ENCODE results near the gene ALKBH5.

The ALKBH5 gene

GRCh38 chr17:18245038-18245776 is 61.6 kb downstream of the ALKBH5 start:
- no peak for DNase-seq (ENCODE audit: low read depth in 2 of 2)

- no peak for DNase-seq (ENCODE audit: low read depth in 2 of 2)
These were observed 62.6 kb downstream of the ALKBH5 start for GRCh38 chr17:18246109-18246725.

- no peak for DNase-seq (ENCODE audit: low read depth in 2 of 2)
These were observed 63.4 kb downstream of the ALKBH5 start for GRCh38 chr17:18246880-18247612.

- DNase-seq (ENCODE audit: low read depth in 2 of 2) = no peak
These were observed 64.0 kb downstream of the ALKBH5 start for GRCh38 chr17:18247613-18248001.

GRCh38 chr17:18248300-18248731 is 64.7 kb downstream of the ALKBH5 start:
- peak in 1 of 2 experiments; percentile 21 for DNase-seq (ENCODE audit: low read depth in 2 of 2)

- no peak for DNase-seq (ENCODE audit: low read depth in 2 of 2)
These were observed 65.2 kb downstream of the ALKBH5 start for GRCh38 chr17:18248811-18249210.

GRCh38 chr17:18250259-18250658 is 66.6 kb downstream of the ALKBH5 start:
- no peak for DNase-seq (ENCODE audit: low read depth in 2 of 2)

GRCh38 chr17:18250708-18251107 is 67.1 kb downstream of the ALKBH5 start:
- DNase-seq (ENCODE audit: low read depth in 2 of 2) = no peak

GRCh38 chr17:18251204-18251603 is 67.6 kb downstream of the ALKBH5 start:
- DNase-seq (ENCODE audit: low read depth in 2 of 2) = no peak

GRCh38 chr17:18252160-18252559 is 68.5 kb downstream of the ALKBH5 start:
- no peak for DNase-seq (ENCODE audit: low read depth in 2 of 2)

- no peak for DNase-seq (ENCODE audit: low read depth in 2 of 2)
These were observed 69.7 kb downstream of the ALKBH5 start for GRCh38 chr17:18253187-18253884.

GRCh38 chr17:18253947-18254821 is 70.6 kb downstream of the ALKBH5 start:
- DNase-seq (ENCODE audit: low read depth in 2 of 2) = no peak

GRCh38 chr17:18254888-18255649 is 71.4 kb downstream of the ALKBH5 start:
- no peak for DNase-seq (ENCODE audit: low read depth in 2 of 2)

GRCh38 chr17:18256351-18256750 is 72.7 kb downstream of the ALKBH5 start:
- no peak for DNase-seq (ENCODE audit: low read depth in 2 of 2)

- DNase-seq (ENCODE audit: low read depth in 2 of 2) = no peak
These were observed 73.1 kb downstream of the ALKBH5 start for GRCh38 chr17:18256776-18257175.

- DNase-seq (ENCODE audit: low read depth in 2 of 2) = no peak
These were observed 73.8 kb downstream of the ALKBH5 start for GRCh38 chr17:18257268-18257981.

GRCh38 chr17:18257982-18258355 is 74.3 kb downstream of the ALKBH5 start:
- DNase-seq (ENCODE audit: low read depth in 2 of 2) = no peak

GRCh38 chr17:18258356-18259038 is 74.9 kb downstream of the ALKBH5 start, which contains the start of gene FLII:
Gene FLII, minus strand, starts transcription at chr17:18258738. Its CDS starts 48 bp downstream, at chr17:18258690.
- DNase-seq (ENCODE audit: low read depth in 2 of 2) = no peak

Measured in fibroblast of skin of left biceps (primary cell).